Gastrocnemius medialis (tissue), 4 donors: ENCODE results near the gene PRKAG3. TPM values are rescaled to one million over a fixed set of nuclear protein-coding genes. Genes with fewer than 3 reads are reported as not detected.
"Not testable (repeated sequence)": the region's sequence is repeated elsewhere in the genome, so short reads cannot be mapped to it uniquely, and the experiment has no call there.

Source experiments
- ATAC-seq, 2 donors: fragments of 150-250 bp; one replicate each; pipeline ENCODE4 v1.9.1; 2016
- DNase-seq, 2 donors: peaks; one replicate each; pipeline ENCODE4 v3.0.0-alpha.2; 2019
- H3K27ac ChIP-seq, 4 donors: fragments of 200-600 bp; sonication (generic); 1 replicate in 1 of 4; 2 replicates in 3 of 4; pipeline ENCODE4 v1.5.1; 2016 to 2018; ENCODE audit warnings: mild to moderate bottlenecking in 2 of 4, moderate library complexity in 1 of 4
- H3K27me3 ChIP-seq, 3 donors: fragments of 200-600 bp; sonication (generic) in 2 of 3; 1 replicate in 1 of 3; 2 replicates in 2 of 3; pipeline versions ENCODE4 v1.5.1 to v1.6.0; 2016 to 2019; ENCODE audit warnings: mild to moderate bottlenecking in 1 of 3, moderate library complexity in 1 of 3
- H3K36me3 ChIP-seq, 2 donors: fragments of 200-600 bp; sonication (generic) in 1 of 2; one replicate each; pipeline ENCODE4 v1.5.1; 2017 to 2018
- H3K4me1 ChIP-seq, 2 donors: fragments of 200-600 bp; sonication (generic) in 1 of 2; one replicate each; pipeline ENCODE4 v1.5.1; 2016 to 2017; ENCODE audit warnings: mild to moderate bottlenecking in 2 of 2
- H3K4me3 ChIP-seq, 4 donors: fragments of 200-600 bp; sonication (generic) in 3 of 4; 1 replicate in 1 of 4; 2 replicates in 3 of 4; pipeline ENCODE4 v1.5.1; 2016 to 2019; ENCODE audit warnings: mild to moderate bottlenecking in 2 of 4
- H3K9me3 ChIP-seq, 3 donors: fragments of 200-600 bp; sonication (generic) in 2 of 3; 1 replicate in 1 of 3; 2 replicates in 2 of 3; pipeline ENCODE4 v1.5.1; 2016 to 2019
- POLR2A ChIP-seq, 2 donors: fragments of 450-650 bp; IDR thresholded peaks; one replicate each; pipeline ENCODE4 v1.6.1; 2017; ENCODE audit warnings: antibody characterized with exemption in 2 of 2, mild to moderate bottlenecking in 2 of 2, moderate library complexity in 2 of 2
- in situ Hi-C, 4 donors: fragments of 200-750 bp; cut with MboI; loops; one replicate each; pipeline versions ENCODE4 v1.15.0 to v1.8.0; 2017; ENCODE audit warnings: low sequenced_read_pairs in 4 of 4
- intact Hi-C: fragments of 100-400 bp; cut with DNase I; formaldehyde crosslinking; loops from one replicate; pipeline ENCODE4 v1.15.1; 2023; ENCODE audit warnings: low total_unique reads
- microRNA-seq, 2 donors: library from miRNA; unstranded; fragments of <30 nt; microRNA quantifications; one replicate each; pipeline ENCODE4, GENCODE V29; 2016; ENCODE audit warnings: borderline replicate concordance in 2 of 2
- total RNA-seq, 4 donors: library from RNA; depleted of rRNA; stranded (reverse); fragments of >200 nt; gene quantifications; one replicate each; pipeline versions ENCODE4 v1.1.0 to v1.2.3, GENCODE V29; 2016
- TF ChIP-seq, protein P1 (sequence below), 5 experiments: fragments of 450-650 bp in 3 of 5; fragments of 200-600 bp in 2 of 5; sonication (generic) in 2 of 5; IDR thresholded peaks in 4 of 5; conservative IDR thresholded peaks in 1 of 5; 1 replicate in 4 of 5; 2 replicates in 1 of 5; pipeline ENCODE4 v1.5.1; 2016 to 2019; ENCODE audit warnings: antibody characterized with exemption in 5 of 5, mild to moderate bottlenecking in 3 of 5, moderate library complexity in 3 of 5

Gene PRKAG3
- total RNA-seq, 4 donors from 2014 or later = 8.3 to 65.4 (median 44.3) TPM

DNA sequence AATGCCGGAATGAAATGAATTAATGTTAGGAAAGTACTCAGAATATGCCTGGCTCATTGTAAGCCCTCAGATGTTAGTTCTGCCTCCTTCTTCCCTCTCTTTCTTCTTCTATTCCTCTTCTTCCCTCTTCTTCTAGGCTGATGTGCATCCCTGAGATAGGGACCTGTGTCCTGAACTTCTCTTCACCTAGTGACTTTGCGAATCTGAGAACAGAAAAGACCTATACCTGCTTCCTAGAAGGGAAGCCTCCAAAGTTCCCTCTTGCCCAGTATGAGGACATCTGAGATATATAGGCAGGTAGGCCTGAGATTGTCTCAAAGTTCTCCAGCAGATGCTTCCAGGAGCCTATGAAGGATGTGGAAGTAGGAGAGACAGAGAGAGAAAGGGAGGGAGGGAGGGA is 57.7 kb downstream of the PRKAG3 start:
- ATAC-seq (no peak), DNase-seq (no peak)
- H3K27me3 ChIP-seq = no peaks in the 10 kb centered on the region
- TF ChIP-seq, protein P1, sequence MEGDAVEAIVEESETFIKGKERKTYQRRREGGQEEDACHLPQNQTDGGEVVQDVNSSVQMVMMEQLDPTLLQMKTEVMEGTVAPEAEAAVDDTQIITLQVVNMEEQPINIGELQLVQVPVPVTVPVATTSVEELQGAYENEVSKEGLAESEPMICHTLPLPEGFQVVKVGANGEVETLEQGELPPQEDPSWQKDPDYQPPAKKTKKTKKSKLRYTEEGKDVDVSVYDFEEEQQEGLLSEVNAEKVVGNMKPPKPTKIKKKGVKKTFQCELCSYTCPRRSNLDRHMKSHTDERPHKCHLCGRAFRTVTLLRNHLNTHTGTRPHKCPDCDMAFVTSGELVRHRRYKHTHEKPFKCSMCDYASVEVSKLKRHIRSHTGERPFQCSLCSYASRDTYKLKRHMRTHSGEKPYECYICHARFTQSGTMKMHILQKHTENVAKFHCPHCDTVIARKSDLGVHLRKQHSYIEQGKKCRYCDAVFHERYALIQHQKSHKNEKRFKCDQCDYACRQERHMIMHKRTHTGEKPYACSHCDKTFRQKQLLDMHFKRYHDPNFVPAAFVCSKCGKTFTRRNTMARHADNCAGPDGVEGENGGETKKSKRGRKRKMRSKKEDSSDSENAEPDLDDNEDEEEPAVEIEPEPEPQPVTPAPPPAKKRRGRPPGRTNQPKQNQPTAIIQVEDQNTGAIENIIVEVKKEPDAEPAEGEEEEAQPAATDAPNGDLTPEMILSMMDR (IDR thresholded peaks at IDR 0.05 in 4 of 5, conservative IDR thresholded peaks at IDR 0.05 in 1 of 5) = no peak
- TF ChIP-seq POLR2A (IDR thresholded peaks at IDR 0.05) = no peak
- in situ Hi-C loops = no loop called here
- no peaks in the 10 kb centered on the region for H3K9me3 ChIP-seq
- intact Hi-C loops = no loop called here
- no peak overlapping the region for H3K4me3 ChIP-seq
- H3K4me1 ChIP-seq = no peaks in the 10 kb centered on the region
- no peak overlapping the region for H3K27ac ChIP-seq
- H3K36me3 ChIP-seq = no peaks in the 10 kb centered on the region

DNA sequence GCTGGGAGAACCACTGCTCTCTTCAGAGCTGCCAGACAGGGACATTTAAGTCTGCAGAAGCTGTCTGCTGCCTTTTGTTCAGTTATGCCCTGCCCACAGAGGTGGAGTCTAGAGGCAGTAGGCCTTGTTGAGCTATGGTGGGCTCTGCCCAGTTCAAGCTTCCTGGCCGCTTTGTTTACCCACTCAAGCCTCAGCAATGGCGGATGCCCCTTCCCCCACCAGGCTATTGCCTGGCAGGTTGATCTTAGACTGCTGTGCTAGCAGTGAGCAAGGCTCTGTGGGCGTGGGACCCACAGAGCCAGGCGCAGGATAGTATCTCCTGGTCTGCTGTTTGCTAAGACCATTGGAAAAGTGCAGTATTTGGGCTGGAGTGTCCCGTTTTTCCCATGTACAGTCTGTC is 58.8 kb downstream of the PRKAG3 start:
- ATAC-seq, intact Hi-C loops, in situ Hi-C loops, H3K36me3 ChIP-seq, H3K4me1 ChIP-seq, DNase-seq, H3K4me3 ChIP-seq, H3K9me3 ChIP-seq, H3K27ac ChIP-seq, H3K27me3 ChIP-seq: not testable (repeated sequence)

Small RNA genes lying within 50 kb of the gene (microRNA-seq; reads per million reads assigned to microRNA genes)
- gene MIR9500 = 0 reads per million in 2 donors

Other genes with a start within 250 kb of the PRKAG3 start
- 10 to 100 TPM; 21.6 to 60.9 (median 43.7) TPM for gene PLCD4, start 223.9 kb downstream of the PRKAG3 start, total RNA-seq
- 10 to 100 TPM; 13.2 to 46.6 (median 34.0) TPM for gene ZNF142, start 172.2 kb downstream of the PRKAG3 start, total RNA-seq
- gene BCS1L, start 172.1 kb downstream of the PRKAG3 start, total RNA-seq = 10 to 100 TPM; 19.6 to 46.9 (median 22.4) TPM
- gene RNF25, start 159.8 kb downstream of the PRKAG3 start, total RNA-seq = 10 to 100 TPM; 11.7 to 39.1 (median 26.1) TPM
- 10 to 100 TPM in 1 of 4 donors, 1 to 10 TPM in 3; 3.0 to 16.3 (median 7.6) TPM for gene STK36, start 159.7 kb downstream of the PRKAG3 start, total RNA-seq
- gene TTLL4, start 121.0 kb downstream of the PRKAG3 start, total RNA-seq = 10 to 100 TPM in 1 of 4 donors, 1 to 10 TPM in 3; 4.4 to 16.2 (median 6.4) TPM
- gene CYP27A1, start 49.7 kb downstream of the PRKAG3 start, total RNA-seq = 10 to 100 TPM; 17.9 to 56.3 (median 26.8) TPM
- 1 to 10 TPM in 2 of 4 donors, under 1 TPM in 2; 0.36 to 3.9 (median 2.1) TPM for gene WNT6, start 28.0 kb upstream of the PRKAG3 start, total RNA-seq
- not detected for gene WNT10A, start 49.0 kb upstream of the PRKAG3 start, total RNA-seq
- gene CDK5R2, start 127.9 kb upstream of the PRKAG3 start, total RNA-seq = not detected
- not detected for gene FEV, start 153.4 kb upstream of the PRKAG3 start, total RNA-seq
- not detected for gene CRYBA2, start 161.6 kb upstream of the PRKAG3 start, total RNA-seq
- gene CFAP65, start 209.7 kb upstream of the PRKAG3 start, total RNA-seq = under 1 TPM in 1 of 4 donors, not detected in 3; 0.09 TPM
- under 1 TPM in 1 of 4 donors, not detected in 3; 0.27 TPM for gene IHH, start 229.1 kb upstream of the PRKAG3 start, total RNA-seq